ENCODE results near the gene PCGF3. TPM values are rescaled to one million over a fixed set of nuclear protein-coding genes. Genes with fewer than 3 reads are reported as not detected.

PCGF3 gene
- total RNA-seq, 1 donor from 2014 or later: 63.3 TPM

GRCh38 chr4:780716-781492, 75.3 kb downstream of the PCGF3 start:
- no peak for DNase-seq (ENCODE audit: low spot score)

GRCh38 chr4:781493-782216, 76.0 kb downstream of the PCGF3 start:
- DNase-seq (ENCODE audit: low spot score): peak; percentile 99

DNA sequence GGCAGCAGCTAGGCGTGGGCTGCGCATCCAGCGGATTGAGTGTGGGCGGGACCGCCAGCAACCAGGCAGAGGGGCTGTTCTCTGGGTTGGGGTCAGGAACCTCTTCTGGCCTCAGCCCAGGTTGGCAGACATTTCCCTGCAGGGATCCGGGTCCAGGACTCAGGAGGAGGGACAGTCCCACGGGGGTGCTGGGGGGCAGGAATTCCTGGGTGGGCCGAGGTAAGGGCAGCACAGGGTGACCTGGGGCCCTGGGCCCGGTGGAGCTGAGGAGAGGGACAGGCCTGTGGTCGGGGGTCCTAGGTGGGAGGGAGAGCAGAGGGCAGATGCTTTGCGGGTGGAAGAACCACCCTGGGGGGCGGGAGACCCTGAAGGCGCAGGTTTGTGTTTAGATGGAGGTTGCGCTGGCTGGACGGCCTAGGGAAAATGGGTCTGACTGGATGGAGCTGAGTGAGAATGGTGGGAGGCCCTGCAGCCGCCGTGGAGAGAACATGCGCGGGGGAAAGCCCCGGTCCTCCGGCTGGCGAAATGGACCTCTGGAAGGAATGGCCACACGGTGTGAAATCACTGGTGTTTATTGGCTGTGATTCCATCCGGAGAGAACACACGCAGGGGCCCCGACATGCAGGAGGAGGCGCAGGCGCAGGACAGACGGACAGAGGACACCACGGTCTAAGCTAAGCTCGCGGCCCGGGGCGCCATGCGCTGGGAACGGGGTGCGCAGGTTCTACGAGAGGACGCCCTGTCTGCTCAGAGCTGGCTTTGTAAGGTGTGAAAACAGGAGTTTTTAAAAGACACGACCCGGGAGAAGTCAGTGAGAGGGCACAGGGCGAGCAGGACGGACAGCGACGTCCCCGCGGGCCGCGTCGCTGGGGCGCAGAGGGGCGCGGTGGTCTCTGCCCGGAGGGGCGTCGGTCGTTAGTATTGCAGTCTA, 79.0 kb downstream of the PCGF3 start:
- no peak for DNase-seq (ENCODE audit: low spot score)

GRCh38 chr4:785332-786073, 79.9 kb downstream of the PCGF3 start:
- DNase-seq (ENCODE audit: low spot score): peak; percentile 42

DNA sequence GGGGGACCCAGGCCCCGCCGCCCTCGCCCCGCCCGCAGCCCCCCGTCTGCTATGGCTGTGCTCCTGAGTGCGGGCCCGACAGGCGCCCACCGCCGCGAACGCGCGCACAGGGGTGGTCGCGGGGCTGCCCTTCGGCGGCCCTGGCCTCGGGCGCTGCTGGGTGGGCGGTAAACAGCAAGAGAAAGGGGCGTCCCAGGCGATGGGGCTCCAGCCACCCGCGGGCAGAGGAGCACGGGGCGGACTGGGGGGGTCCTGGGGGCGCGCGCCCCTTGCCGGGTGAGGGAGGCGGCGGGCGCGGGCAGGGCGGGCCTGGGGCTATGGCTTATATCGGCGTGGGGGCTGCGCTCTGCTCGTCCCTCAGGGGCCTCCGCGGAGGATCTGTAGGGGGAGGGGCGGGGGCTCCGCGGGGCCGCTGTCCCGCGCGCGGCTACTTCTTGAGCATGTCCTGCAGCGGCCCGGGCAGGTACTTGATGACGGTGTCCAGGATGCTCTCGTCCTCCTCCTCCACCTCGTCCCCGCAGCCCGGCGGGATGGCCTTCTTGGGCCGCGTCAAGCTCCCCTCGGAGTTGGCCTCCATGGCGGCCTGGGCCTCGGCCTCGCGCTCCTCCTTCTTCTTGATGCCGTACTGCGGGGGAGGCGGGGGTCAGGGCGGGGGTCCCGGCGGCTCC, 80.6 kb downstream of the PCGF3 start:
- peak; percentile 44 for DNase-seq (ENCODE audit: low spot score)

GRCh38 chr4:786861-787300, 81.2 kb downstream of the PCGF3 start:
- DNase-seq (ENCODE audit: low spot score): peak; percentile 60

GRCh38 chr4:787561-787981, 81.9 kb downstream of the PCGF3 start:
- DNase-seq (ENCODE audit: low spot score): no peak

GRCh38 chr4:788006-788635, 82.5 kb downstream of the PCGF3 start:
- no peak for DNase-seq (ENCODE audit: low spot score)

GRCh38 chr4:788636-789297, 83.1 kb downstream of the PCGF3 start:
- peak; percentile 45 for DNase-seq (ENCODE audit: low spot score)

DNA sequence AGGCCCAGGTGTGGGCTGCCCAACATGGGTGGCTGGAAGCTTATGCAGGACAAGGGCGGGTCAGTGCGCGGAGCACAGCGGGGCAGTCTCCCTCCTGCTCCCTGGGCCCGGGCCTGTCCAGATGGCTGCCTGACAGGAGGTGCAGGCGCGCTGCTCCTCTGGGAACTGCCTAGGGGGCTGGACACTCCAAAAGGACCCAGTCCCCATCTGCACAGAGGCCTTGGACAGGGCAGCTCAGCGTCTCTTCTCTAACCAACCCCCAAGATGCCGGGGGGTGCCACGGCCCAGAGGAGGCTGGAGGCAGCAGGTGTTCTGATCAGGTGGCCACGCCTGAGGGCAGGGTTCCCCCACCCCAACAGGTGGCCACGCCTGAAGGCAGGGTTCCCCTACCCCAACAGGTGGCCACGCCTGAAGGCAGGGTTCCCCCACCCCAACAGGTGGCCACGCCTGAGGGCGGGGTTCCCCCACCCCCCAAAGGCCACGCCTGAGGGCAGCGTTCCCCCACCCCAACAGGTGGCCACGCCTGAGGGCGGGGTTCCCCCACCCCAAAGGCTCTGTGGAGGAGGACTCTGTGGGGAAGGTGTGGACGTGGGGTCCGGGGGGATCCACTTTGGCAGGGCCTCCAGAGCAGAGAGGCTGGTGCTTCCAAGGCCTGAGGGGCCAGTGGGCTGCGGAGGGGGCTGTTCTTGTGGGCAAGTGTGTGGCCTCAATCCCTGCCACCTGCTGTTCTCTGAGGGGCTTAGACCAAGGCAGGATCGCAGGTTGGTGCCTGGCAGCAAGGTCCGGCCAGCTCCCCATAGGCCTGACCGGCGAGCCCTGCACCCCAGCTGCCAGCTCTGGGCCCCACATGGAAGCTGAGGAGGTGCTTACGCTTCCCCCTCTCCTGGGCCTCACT, 84.2 kb downstream of the PCGF3 start:
- DNase-seq (ENCODE audit: low spot score): no peak

DNA sequence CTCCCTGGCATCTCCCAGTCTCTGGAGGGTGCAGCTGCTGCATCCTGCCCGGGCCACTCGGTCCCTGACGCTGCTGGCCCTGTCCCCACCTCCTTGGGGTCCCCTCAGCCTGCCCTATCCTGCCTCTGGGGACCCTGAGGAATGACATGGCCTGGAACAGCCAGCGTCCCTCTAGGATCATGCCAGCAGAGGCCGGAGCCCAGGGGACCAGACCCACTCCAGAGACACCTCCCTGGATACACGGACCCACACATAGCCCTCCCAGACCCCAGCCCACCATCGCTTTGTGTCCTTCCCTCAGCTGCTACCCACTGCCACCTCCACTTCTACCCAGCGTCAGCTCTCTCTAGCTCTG, 84.8 kb downstream of the PCGF3 start:
- no peak for DNase-seq (ENCODE audit: low spot score)

DNA sequence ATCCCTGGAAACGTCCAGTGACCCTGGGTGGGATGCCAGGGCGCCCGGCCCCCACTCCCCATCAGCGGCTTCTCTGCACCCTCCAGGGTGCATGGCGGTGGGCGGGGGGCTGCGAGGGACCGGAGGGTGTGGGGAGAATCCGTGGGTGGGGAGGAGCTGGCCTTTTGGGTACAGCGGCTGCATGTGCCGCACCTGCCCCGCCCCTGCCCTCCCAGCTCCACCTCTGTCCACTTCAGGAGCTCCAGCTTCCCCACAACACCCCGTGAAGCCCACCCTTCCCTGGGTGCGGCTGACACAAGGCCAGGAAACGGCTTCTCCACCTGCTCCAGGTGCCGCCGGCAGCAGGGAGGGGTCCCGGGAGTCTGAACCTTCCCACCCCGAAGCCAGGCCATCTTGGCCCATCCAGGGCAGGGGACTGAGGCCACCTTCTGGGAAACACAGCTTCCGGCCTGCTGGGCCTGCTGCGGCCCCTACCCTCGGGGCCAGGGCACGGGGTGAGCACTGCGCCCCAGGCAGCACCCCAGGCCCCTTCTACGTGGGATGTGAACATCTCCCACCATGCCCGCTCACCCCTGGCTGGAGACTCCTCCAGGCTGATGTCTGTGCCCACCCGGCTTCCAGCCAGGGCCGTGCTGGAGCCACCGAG, 85.7 kb downstream of the PCGF3 start:
- no peak for DNase-seq (ENCODE audit: low spot score)

DNA sequence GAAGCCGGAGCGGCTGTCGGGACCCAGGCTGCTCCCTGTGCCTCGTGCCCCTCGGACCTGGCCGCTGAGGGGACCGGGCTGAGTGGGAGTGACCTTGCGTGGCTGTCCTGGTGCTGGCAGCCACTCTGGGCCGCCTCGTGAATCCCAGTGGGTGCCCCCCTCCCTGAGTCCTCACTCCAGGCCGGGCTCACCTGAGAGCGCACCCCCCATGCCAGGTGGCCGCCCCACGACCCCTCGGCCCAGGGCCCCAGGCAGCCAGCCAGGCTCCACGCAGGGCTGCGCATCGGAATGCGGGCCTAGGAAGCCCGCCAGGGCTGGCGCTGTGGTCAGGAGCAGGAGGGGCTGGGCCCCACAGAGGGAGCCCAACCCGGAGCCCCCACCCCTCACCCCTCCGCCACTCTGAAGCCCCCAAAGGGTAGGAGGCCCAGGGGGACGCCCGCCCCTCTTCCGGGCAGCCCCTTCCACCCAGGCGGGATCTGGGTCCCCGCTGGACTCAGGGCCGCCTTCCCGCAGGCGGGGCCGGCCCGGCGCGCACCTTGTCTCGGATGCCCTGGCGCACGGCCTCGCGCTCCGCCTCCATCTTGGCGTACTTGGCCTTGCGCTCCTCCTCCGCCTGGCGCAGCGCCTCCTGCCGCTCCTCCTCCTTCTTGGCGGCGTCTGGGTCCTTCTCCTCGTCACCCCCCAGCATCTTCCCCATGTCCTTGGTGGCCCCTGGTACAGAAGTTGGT, 86.4 kb downstream of the PCGF3 start:
- DNase-seq (ENCODE audit: low spot score): peak; percentile 46

- no peak for DNase-seq (ENCODE audit: low spot score)
These were observed 87.0 kb downstream of the PCGF3 start for GRCh38 chr4:792626-793092.

DNA sequence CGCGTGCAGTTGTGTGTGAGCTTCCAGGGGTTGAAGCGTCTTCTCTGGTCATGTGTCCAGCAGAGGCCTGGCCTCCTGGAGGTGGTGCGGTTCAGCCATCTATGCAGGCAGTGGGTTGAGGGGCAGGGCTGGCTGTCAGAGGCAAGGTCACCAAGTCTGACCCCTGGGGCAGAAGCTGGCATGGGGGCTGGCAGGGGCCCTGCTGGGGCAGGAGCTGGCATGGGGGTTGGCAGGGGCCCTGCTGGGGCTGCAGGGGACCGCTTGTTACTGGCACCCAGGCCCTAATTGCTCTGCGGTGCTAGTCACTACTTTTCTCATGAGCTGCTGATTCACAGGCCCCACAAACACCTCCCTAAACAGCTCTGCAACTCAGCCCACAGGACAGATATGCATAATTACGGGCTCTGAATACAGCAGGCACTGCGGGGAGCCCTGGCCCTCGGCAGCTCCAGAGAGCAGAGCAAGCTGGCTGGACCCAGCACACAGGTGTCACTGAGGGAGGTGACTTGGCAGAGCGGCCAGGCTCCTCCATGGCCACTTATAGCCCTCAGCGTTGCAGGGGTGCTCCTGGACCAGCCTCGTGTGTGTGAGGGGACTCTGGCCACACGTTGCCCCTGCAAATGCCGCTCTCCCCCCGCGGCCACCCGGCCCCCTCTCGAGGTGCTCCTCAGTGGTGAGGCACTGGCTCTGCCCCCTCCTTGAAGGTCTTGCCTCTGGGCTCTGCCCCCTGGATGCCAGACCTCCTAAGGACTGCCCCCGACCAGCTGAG, 87.6 kb downstream of the PCGF3 start:
- DNase-seq (ENCODE audit: low spot score): no peak

- no peak for DNase-seq (ENCODE audit: low spot score)
These were observed 88.4 kb downstream of the PCGF3 start for GRCh38 chr4:793941-794621.

All from ureter (tissue), 1 donor.